NCI-H2227 (cell line): Measurements from ENCODE around the gene NXPE3.

ENCODE experiments used
- DNase-seq: peaks from one replicate; lab custom pipeline; 2025; ENCODE audit not compliant: unreplicated experiment; lab: John Stamatoyannopoulos, UW

The NXPE3 gene

GRCh38 chr3:101828276-101828675, 49.3 kb downstream of the NXPE3 start:
- no peak for DNase-seq

GRCh38 chr3:101828691-101829436, 49.9 kb downstream of the NXPE3 start:
- no peak for DNase-seq

- no peak for DNase-seq
Observed at GRCh38 chr3:101829437-101829830, 50.4 kb downstream of the NXPE3 start.

GRCh38 chr3:101829874-101830273, 50.9 kb downstream of the NXPE3 start:
- no peak for DNase-seq

GRCh38 chr3:101833446-101833974, 54.5 kb downstream of the NXPE3 start:
- DNase-seq, result no peak

GRCh38 chr3:101835676-101836075, 56.7 kb downstream of the NXPE3 start:
- DNase-seq, result no peak

- DNase-seq, result no peak
Observed at GRCh38 chr3:101836160-101836559, 57.1 kb downstream of the NXPE3 start.

GRCh38 chr3:101836652-101837598, 57.9 kb downstream of the NXPE3 start:
- no peak for DNase-seq

- DNase-seq, result no peak
Observed at GRCh38 chr3:101838691-101839090, 59.7 kb downstream of the NXPE3 start.

- DNase-seq, result no peak
Observed at GRCh38 chr3:101840066-101840465, 61.1 kb downstream of the NXPE3 start.

GRCh38 chr3:101842245-101842934, 63.4 kb downstream of the NXPE3 start:
- no peak for DNase-seq

- DNase-seq, result no peak
Observed at GRCh38 chr3:101842935-101843330, 63.9 kb downstream of the NXPE3 start.

- DNase-seq, result no peak
Observed at GRCh38 chr3:101845425-101845824, 66.4 kb downstream of the NXPE3 start.

GRCh38 chr3:101846709-101847108, 67.7 kb downstream of the NXPE3 start:
- DNase-seq, result no peak

GRCh38 chr3:101847328-101847727, 68.3 kb downstream of the NXPE3 start:
- no peak for DNase-seq

- no peak for DNase-seq
Observed at GRCh38 chr3:101848326-101848725, 69.3 kb downstream of the NXPE3 start.

GRCh38 chr3:101848754-101849713, 70.0 kb downstream of the NXPE3 start, which contains the start of gene NFKBIZ:
Gene NFKBIZ, plus strand, starts transcription at chr3:101849514. Its CDS starts 115 bp downstream, at chr3:101849629.
- peak; percentile 74 for DNase-seq

GRCh38 chr3:101849714-101850245, 70.8 kb downstream of the NXPE3 start:
- DNase-seq, result peak; percentile 53

GRCh38 chr3:101850246-101851051, 71.4 kb downstream of the NXPE3 start:
- no peak for DNase-seq
